GM13976 (cell line): ENCODE measurements around the gene NDUFA5.

ENCODE experiments used
- DNase-seq: peaks from one replicate; pipeline ENCODE4 v3.0.0; 2012; ENCODE audit warnings: low spot score
- CTCF ChIP-seq: IDR thresholded peaks from 2 replicates; pipeline ENCODE4 v1.5.1; 2012; ENCODE audit warnings: borderline replicate concordance, mild to moderate bottlenecking; ENCODE audit not compliant: insufficient read depth; ENCODE audit errors: extremely low read depth, missing control alignments, control extremely low read depth
- in situ Hi-C: fragments of 300-500 bp; cut with MboI; formaldehyde crosslinking; loops from one replicate; pipeline ENCODE4 v1.12.0; 2022; ENCODE audit warnings: low sequenced_read_pairs, mixed read lengths, inconsistent platforms; ENCODE audit not compliant: unreplicated experiment

NDUFA5 gene

GRCh38 chr7:123522066-123522465 is 35.6 kb downstream of the NDUFA5 start:
- in situ Hi-C loops, result no loop called here
- DNase-seq, result no peak
- no peak for TF ChIP-seq CTCF

- DNase-seq, result no peak
- no peak for TF ChIP-seq CTCF
- in situ Hi-C loops, result no loop called here
Measured at GRCh38 chr7:123505221-123505620, 52.4 kb downstream of the NDUFA5 start.

GRCh38 chr7:123502201-123502600 is 55.4 kb downstream of the NDUFA5 start:
- in situ Hi-C loops, result no loop called here
- no peak for DNase-seq

GRCh38 chr7:123500878-123501489 is 56.6 kb downstream of the NDUFA5 start:
- no peak for DNase-seq
- in situ Hi-C loops, result no loop called here

More at GRCh38 chr7:123502201-123502600, 55.4 kb downstream of the NDUFA5 start:
- no peak for TF ChIP-seq CTCF

GRCh38 chr7:123499211-123499970 is 58.2 kb downstream of the NDUFA5 start:
- TF ChIP-seq CTCF, result no peak
- in situ Hi-C loops, result no loop called here
- DNase-seq, result no peak

More at GRCh38 chr7:123500878-123501489, 56.6 kb downstream of the NDUFA5 start:
- TF ChIP-seq CTCF, result no peak

GRCh38 chr7:123498601-123499000 is 59.0 kb downstream of the NDUFA5 start:
- no peak for DNase-seq
- in situ Hi-C loops, result no loop called here
- no peak for TF ChIP-seq CTCF
